Body of pancreas (tissue), 4 donors: ENCODE results near the gene CEP55.

ENCODE experiments used
- CTCF ChIP-seq, 7 experiments: fragments of 450-650 bp in 4 of 7; fragments of 200-600 bp in 3 of 7; sonication (generic) in 3 of 7; IDR thresholded peaks; one replicate each; pipeline ENCODE4 v1.5.1; 2016 to 2019; ENCODE audit warnings: antibody characterized with exemption in 7 of 7
- POLR2A ChIP-seq, 3 donors: fragments of 450-650 bp; IDR thresholded peaks; one replicate each; pipeline ENCODE4 v1.6.1; 2016; ENCODE audit warnings: antibody characterized with exemption in 3 of 3, mild to moderate bottlenecking in 2 of 3

- no peak for TF ChIP-seq CTCF (IDR thresholded peaks at IDR 0.05)
- TF ChIP-seq POLR2A (IDR thresholded peaks at IDR 0.05): peak in 2 of 3 donors; percentile 20 to 43
These were observed 37.6 kb upstream of the CEP55 start for GRCh38 chr10:93458821-93459257.
